NOMO-1 (cell line): Measurements from ENCODE around the gene TBRG4.

Source experiments
- DNase-seq, 2 experiments: peaks; one replicate each; lab custom pipeline; 2025; ENCODE audit not compliant: unreplicated experiment in 2 of 2; lab: John Stamatoyannopoulos, UW

TBRG4 gene

GRCh38 chr7:45092931-45093235, 18.6 kb downstream of the TBRG4 start:
- no peak for DNase-seq

- no peak for DNase-seq
These were observed 19.2 kb downstream of the TBRG4 start for GRCh38 chr7:45092100-45092930.

- DNase-seq, result no peak
These were observed 22.1 kb downstream of the TBRG4 start for GRCh38 chr7:45089341-45089891.

- no peak for DNase-seq
These were observed 22.6 kb downstream of the TBRG4 start, which contains the start of gene NACAD for GRCh38 chr7:45088821-45089340. Gene NACAD, minus strand, starts transcription at chr7:45088969. Its CDS starts 75 bp downstream, at chr7:45088894.

GRCh38 chr7:45088146-45088701, 23.3 kb downstream of the TBRG4 start:
- DNase-seq, result no peak

GRCh38 chr7:45087301-45088145, 24.0 kb downstream of the TBRG4 start:
- no peak for DNase-seq

- DNase-seq, result no peak
These were observed 25.0 kb downstream of the TBRG4 start for GRCh38 chr7:45086331-45087065.

- DNase-seq, result no peak
These were observed 25.8 kb downstream of the TBRG4 start for GRCh38 chr7:45085619-45086200.

- no peak for DNase-seq
These were observed 26.4 kb downstream of the TBRG4 start for GRCh38 chr7:45084901-45085618.

- no peak for DNase-seq
These were observed 27.2 kb downstream of the TBRG4 start for GRCh38 chr7:45084336-45084735.

- DNase-seq, result no peak
These were observed 28.6 kb downstream of the TBRG4 start for GRCh38 chr7:45082831-45083331.

GRCh38 chr7:45082031-45082830, 29.3 kb downstream of the TBRG4 start:
- DNase-seq, result no peak

- DNase-seq, result no peak
These were observed 29.9 kb downstream of the TBRG4 start for GRCh38 chr7:45081670-45081974.

GRCh38 chr7:45080958-45081669, 30.4 kb downstream of the TBRG4 start:
- DNase-seq, result no peak

- DNase-seq, result no peak
These were observed 31.1 kb downstream of the TBRG4 start for GRCh38 chr7:45080265-45080957.

- no peak for DNase-seq
These were observed 33.3 kb downstream of the TBRG4 start for GRCh38 chr7:45078125-45078681.

- DNase-seq, result no peak
These were observed 33.9 kb downstream of the TBRG4 start for GRCh38 chr7:45077579-45077978.
